Measurements from ENCODE around the gene KCNJ10.
A peak's percentile ranks its signal among the peaks of the same experiment; 100 is the strongest.

KCNJ10 gene

DNA sequence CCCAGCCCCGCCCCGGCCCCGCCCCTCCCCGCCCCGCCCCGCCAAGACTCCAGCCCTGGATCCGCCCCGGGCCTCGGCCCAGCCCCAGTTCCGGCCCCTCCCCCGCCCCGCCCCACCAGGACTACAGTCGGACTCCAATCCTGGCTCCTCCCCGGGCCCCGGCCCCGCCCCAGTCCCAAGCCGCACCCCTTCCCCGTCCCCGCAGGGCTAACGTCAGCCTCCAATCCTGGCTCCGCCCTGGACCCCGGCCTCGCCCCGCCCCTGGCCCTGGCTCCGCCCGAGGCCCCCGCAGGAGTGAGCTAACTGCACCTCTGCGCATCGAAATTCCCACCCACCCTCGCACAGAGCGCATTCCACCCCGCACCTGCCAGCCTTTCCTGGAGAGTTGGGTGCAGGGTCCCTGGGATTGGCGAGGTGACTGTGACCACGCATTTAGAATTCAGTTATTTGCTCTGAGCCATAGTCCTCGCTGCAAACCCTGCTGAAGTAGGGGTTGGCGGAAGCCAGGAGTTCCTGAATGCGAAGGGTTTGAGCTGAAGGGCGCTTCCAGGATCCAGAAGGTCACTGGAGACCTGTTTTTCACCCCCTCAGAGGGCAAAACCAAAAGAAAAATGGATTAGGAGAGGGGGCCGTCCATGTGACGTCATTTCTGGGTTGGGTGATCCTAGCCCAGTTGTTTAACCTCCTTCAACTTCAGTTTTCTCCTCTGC, 29.0 kb upstream of the KCNJ10 start:
- peak; percentile 97 for DNase-seq

DNA sequence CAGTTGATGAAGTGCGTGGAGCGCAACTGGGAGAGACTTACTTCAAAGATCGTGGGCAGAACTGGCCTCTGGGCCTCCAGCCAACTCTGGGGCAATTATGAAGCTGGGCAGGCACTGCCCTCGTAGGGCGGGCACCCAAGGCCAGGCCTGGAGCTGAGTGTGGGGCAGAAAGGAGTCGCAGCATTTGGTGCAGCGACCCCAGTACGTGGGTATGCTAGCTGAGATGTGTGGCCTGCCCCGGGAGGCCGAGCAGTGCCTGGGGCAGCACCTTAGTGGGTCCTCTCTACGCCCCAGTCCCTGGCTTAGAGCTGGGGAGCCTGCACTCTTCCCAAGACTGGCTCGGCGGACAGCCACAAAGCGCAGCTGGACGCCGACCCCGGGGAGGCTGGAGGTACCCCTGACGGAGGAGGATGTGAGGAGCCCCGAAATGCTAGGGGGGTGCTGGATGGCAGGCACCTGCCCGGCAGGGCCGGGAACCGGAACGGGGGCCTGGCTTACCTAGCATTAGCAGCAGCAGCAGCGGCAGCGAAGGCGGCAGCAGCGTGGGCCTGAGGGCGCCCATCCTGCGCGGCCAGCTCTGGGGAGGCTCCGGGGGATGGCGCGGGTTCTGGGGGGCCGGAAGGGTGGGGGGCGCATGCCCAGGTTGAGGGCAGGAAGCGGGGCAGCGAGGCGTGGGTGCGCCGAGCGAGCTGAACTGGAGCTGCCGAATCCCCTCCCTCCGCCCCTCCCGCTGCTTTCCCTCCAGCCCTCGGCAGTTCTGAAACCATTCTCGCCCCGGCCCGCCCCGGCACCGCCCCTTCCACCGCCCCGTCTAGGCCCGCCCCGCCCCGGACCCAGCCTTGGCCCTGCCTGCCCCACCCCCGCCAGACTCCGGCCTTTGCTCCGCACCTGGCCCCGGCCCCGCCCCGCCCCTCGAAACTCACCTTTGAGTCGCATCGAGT, 28.2 kb upstream of the KCNJ10 start, which contains the start of gene IGSF8:
IGSF8 (minus strand) TSS at position 709 of the 941 bp plus-strand sequence; CDS start at position 562, 147 bp downstream.
- DNase-seq: peak; percentile 91

DNA sequence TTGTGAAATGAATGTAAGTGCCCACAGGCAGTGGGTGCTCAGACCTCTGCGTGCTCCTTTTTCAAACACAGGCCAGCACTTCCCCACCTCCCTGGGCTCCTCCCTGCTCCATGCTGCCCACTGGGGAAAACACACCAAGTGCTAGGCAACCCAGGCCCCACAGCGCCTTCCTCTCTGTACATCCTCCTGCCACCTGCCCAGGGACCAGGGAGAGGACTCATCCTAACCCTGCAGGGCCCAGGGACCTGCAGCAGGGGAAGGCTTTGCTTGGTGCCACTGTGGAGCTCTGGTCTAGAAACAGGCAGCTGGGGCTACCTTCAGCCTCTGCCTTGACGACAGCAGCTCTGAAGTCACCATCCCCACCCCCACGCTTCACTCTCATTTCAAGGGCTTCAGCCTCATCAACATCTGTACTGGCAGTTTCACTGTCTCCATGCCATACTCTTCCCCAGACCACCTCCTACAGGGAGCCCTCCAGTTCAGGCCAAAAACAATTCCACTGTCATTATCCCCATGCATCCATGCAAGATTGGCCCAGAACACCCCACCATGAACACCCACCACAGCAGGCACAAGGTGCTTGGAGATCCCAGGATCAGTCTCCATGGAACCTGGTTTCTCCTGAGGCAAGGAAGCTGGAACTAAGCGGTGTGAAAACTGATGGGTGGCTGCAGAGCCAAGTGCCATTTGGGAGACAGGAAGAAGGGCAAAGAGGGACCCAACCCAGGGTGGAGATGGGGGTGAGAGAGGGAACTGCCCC, 27.4 kb upstream of the KCNJ10 start:
- peak; percentile 63 for DNase-seq

DNA sequence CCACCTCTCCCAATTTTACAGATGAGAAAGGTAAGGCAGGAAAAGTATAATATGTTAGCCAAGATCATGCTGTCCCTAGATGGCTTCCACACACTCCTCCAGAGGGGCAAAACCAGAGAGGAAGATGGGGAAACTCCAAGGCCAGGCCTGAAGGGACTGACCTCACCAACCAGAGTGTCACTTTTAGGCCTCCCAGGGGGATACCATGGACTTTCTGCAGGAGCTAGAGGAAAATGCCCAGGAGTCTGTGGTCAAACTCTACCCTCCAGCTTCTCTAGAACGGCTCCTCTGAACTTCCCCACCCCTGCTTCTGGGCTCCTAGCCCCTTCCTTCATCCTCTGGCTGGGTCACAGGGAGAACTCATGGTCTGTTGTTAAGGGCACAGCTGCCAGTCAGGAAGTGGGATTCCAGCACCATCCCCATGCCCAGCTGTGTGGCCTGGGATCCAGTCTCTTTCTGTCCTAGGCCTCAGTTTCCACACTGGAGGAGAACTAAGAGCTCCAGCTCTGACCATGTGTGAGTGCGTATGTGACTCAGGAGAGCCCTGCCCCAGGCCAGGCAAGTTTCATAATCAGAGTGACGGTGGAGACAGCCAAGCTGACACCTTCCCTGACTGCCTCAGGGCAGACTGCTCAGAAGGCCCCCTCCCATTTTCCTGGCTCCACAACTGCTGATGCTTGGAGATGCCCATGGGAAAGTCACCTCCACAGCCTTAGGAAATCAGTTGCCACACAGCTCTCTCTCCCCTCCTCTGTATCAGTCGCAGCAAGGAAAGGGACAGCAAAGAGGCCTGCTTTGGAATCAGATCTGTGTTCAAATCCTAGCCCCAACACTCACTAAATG, 26.5 kb upstream of the KCNJ10 start:
- peak; percentile 19 for DNase-seq

- no peak for DNase-seq
Observed at GRCh38 chr1:160095382-160096105, 25.6 kb upstream of the KCNJ10 start.

DNA sequence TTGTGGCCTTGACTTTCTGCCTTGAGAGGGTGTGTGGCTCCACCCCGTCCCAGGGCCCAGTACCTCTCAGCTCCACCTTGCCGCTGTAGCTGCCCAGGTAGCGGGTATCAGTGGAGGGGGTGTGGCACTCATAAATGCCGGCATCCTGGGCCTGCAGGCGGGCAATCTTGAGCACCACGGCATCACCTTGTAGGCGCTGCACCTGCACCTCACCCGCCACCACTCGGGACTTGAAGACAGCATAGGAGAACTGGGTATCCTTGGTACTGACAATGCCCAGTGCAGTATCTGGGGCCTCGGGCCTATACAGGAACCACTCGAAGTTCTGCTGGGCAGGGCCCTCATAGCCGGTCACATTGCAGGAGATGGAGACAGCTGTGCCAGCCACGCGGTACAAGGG, 24.8 kb upstream of the KCNJ10 start:
- no peak for DNase-seq

GRCh38 chr1:160094291-160094625, 24.3 kb upstream of the KCNJ10 start:
- DNase-seq: no peak

DNA sequence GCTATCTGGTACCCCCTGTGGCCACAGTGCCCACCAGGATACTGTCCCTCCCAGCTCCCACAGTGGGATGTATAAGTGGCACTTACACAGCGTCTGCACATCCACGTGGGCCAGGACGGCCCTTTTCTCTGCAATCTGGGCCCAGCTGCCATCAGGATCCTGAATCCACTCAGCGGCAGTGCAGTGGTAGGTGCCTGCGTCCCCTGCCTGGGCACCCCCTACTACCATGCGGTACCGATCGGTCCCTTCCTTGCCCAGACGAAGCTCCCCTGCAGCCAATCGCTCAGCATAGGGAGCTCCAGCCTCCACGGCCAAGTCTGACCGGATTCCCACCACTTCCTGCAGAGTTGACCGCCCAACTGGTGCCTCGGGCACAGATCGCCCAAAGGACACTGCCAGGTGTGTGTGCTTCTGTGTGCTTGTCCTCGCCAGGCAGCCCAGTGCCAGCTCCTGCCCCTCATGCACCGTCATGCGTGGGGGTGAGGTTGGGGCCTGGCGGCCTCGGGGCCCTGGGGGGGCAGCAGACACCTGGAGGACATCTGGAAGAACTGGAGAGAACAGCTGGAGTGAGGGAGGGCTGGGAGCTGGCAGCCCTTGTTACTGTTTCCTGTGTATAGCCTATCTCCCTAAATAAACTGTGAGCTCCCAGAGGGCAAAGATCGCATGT, 23.8 kb upstream of the KCNJ10 start:
- DNase-seq: no peak

GRCh38 chr1:160093069-160093395, 23.1 kb upstream of the KCNJ10 start:
- DNase-seq: no peak

DNA sequence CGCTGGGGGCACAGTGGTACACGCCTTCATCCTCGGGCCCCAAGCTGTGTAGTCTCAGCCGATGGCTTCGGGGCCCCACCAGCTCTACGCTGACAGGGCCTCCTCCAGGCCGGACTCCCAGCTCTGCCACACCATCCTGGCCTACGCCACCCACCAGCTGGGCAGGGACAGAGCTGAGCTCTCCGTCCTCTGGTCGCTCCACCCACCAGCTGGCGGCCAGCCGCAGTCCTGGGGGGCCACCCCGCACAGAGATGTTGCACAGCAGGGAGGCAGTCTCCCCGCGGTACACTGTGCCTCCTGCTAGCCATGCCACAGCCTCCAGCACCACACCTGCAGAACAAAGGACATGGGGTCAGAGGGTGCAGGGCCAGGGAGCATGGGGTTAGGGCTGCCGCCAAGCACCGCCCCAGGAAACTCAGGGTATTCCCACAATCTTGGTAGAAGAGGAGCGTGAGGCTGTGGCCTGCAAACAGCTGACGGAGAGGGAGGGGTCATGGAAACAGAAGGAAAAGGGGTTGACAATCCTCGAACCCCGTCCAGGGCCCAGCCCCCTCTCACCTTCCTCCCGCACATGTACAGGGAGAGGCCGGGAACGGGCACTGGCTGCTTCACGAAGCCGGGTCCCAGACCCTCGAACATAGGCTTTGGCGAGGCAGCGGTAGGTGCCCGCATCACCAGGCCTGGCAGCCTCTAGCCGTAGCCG, 22.6 kb upstream of the KCNJ10 start:
- DNase-seq: no peak

- DNase-seq: no peak
Observed at GRCh38 chr1:160091666-160092223, 21.8 kb upstream of the KCNJ10 start.

GRCh38 chr1:160090760-160091159, 20.8 kb upstream of the KCNJ10 start:
- no peak for DNase-seq

DNA sequence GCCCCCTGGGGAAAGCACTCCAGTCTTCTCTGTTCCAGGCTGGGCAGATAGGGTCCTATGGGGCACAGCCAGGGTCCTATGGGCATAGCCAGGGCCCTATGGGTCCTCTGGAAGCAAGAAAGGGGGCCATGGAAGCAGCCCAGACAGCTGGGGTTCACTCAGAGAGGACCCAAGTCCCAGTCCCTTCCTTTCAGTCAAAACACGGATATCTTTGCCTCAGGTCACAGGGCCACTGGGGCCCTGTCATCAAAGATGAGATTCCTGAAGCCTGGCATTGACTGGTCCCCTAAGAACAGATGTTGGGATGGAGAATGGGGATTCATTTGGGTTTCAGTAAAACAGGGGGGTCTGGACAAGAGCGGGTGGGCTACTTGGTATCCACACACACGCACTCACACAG, 19.9 kb upstream of the KCNJ10 start:
- no peak for DNase-seq

GRCh38 chr1:160087118-160087662, 17.2 kb upstream of the KCNJ10 start:
- DNase-seq: no peak

GRCh38 chr1:160086456-160086892, 16.5 kb upstream of the KCNJ10 start:
- no peak for DNase-seq

DNA sequence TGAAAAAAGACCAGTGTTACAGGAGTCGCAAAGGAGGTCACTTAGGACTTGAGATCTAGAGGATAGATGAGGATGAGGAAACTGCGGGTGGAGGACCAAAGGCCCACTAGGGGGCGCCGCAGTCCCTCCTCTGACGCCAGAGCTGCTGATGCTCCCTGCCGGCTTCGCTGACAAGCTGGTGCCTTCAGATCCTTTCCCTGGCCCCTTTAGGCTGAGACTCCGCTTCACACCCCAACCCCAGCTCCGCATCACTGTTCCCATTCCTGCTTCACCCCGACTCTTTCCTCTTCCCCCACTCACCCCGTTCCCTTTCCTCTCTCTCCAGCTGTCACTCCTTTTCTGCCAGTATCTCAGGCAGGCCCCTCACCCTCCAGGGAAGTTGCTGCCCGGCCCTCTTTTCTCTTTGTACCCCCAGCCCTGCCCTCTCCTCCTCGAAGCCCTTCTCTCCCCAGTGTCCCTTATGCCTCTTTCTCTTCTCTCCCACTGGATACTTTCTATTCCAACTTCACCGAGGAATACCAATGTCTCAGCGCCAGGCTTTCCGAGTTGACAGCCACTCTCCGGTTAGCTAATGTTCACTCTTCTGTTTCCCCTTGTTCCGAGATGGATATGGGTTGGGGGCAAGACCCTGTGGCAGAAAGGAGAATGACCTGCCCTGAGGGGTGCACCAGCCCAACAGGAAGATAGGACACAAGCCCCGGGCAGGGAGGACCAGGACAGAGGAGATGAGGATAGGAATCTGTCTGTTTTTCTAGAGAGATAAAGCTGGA, 15.9 kb upstream of the KCNJ10 start:
- DNase-seq: peak; percentile 81

- DNase-seq: no peak
Observed at GRCh38 chr1:160084771-160085321, 14.9 kb upstream of the KCNJ10 start.

- peak; percentile 72 for DNase-seq
Observed at GRCh38 chr1:160083968-160084770, 14.2 kb upstream of the KCNJ10 start.
